Measurements from ENCODE around the gene PPIA.
A peak's percentile ranks its signal among the peaks of the same experiment; 100 is the strongest.
"Not testable (repeated sequence)": the region's sequence is repeated elsewhere in the genome, so short reads cannot be mapped to it uniquely, and the experiment has no call there.

The PPIA gene

DNA sequence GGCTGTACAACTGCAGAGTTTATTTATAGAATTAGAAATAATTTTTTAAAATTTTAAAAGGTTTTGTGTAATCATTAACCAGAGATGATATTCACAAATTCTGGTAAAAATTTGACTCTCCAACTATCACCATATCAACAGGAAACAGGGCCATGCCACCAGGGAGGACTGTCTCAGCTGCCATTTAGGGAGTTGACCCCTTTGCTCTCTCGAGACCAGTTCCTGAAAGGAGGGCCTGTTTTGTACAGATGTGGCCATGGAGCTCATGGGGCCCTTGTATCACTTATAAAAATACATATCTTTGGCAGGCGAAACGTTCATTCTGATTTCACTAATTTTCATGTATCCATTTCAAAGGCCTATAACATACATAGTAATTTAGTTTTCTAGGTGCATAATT lies 31.1 kb downstream of the PPIA start:
- DNase-seq (ENCODE audit: low read depth) = no peak

DNA sequence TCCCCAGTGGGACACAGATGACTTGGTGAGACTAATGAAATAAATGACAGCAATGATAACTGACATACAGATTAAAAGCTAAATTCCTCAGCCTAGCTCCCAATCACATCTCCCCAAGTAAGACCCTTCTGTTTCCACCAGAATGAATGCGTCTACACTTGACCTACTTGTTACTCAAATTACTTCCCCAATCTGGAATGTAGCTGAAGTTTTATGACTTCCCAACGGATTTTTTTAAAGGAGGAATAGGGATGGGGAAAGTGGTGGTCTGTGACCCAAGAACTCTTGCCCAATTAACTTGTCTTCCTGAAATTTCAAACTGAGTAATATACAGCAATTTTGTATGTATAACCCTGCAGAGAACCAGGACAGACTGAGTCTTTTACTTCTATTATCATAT lies 42.3 kb downstream of the PPIA start:
- DNase-seq (ENCODE audit: low read depth) = no peak

GRCh38 chr7:44842675-44843074 lies 46.2 kb downstream of the PPIA start:
- DNase-seq (ENCODE audit: low read depth) = not testable (repeated sequence)

GRCh38 chr7:44843440-44843839 lies 47.0 kb downstream of the PPIA start:
- not testable (repeated sequence) for DNase-seq (ENCODE audit: low read depth)

- DNase-seq (ENCODE audit: low read depth) = no peak
Measured at GRCh38 chr7:44845451-44845850, 49.0 kb downstream of the PPIA start.

DNA sequence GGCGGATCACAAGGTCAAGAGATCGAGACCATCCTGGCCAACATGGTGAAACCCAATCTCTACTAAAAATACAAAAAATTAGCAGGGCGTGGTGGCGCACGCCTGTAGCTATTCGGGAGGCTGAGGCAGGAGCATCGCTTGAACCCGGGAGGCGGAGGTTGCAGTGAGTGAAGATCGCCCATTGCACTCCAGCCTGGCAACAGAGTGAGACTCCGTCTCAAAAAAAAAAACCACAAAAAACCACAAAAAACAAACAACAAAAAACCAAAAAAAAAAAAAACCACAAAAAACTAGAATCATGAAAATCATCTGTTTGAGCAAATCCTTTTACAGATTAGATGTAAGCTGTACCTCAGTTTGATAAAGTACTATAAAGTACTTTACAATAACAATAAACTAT lies 49.9 kb downstream of the PPIA start:
- not testable (repeated sequence) for DNase-seq (ENCODE audit: low read depth)

GRCh38 chr7:44846816-44847508 lies 50.5 kb downstream of the PPIA start:
- no peak for DNase-seq (ENCODE audit: low read depth)

DNA sequence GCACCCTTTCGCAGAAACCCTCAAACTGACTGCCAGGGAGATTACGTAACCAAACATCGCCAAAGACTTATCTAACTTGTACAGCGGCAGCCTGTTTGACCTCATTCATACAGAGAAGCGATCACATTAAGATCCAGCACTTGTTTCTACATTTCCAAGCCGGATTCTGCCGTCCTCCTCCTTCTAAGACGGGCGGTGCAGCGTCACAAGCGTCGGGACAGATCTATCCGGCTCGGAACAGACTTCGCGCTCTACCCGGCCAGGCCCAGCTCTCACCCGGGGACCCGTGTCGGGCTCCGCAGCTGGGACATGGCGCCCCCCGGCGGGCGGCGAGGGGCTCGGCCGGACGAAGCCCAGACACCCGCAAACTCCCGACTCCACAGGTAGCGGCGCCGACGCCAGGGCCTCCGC lies 51.0 kb downstream of the PPIA start:
- DNase-seq (ENCODE audit: low read depth) = peak; percentile 79

- DNase-seq (ENCODE audit: low read depth) = peak; percentile 100
Measured at GRCh38 chr7:44847920-44848634, 51.6 kb downstream of the PPIA start, which contains the start of gene H2AZ2. TSS of gene H2AZ2 (minus strand) at chr7:44848087. CDS start at chr7:44847971, 116 bp downstream.

- no peak for DNase-seq (ENCODE audit: low read depth)
Measured at GRCh38 chr7:44849259-44849884, 52.9 kb downstream of the PPIA start.

- no peak for DNase-seq (ENCODE audit: low read depth)
Measured at GRCh38 chr7:44849885-44850544, 53.5 kb downstream of the PPIA start.

DNA sequence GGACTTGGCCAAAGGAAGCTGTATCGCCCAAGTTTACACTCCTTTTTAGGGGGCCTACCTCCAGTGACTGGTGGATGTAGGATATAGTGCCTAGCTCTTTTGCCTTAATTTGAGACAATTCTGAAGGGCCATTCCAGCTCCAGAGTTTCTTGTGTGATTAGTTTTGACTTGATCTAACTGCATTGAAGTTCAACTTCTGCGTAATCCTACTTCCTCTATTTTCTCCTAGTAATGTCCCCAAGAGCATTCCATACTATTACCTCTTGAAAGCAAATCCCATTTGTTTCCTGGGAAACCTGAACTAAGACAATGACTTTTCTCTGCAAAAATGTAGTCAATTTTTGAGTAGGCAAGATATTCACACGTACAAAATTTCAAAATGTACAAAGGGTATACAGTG lies 56.1 kb downstream of the PPIA start:
- DNase-seq (ENCODE audit: low read depth) = no peak

All from fibroblast of gingiva (primary cell).